H1 (cell line): ENCODE results near the gene ARMH1.

ENCODE experiments used
- BCL11A ChIP-seq, 2 experiments: IDR thresholded peaks; one replicate each; pipeline ENCODE4 v1.6.1; 2011; ENCODE audit warnings: low read depth in 2 of 2, low read length in 2 of 2, mild to moderate bottlenecking in 2 of 2
- CBX5 ChIP-seq: fragments of 300-800, 300-1000 bp; sonication (generic); IDR thresholded peaks from 2 replicates; pipeline ENCODE4 v1.7.1; 2016; ENCODE audit warnings: antibody characterized with exemption, low read length, low read depth
- CREB1 ChIP-seq: IDR thresholded peaks from 2 replicates; pipeline ENCODE4 v1.6.1; 2012; ENCODE audit warnings: inconsistent platforms
- CTCF ChIP-seq, 3 experiments: IDR thresholded peaks; 1 replicate in 2 of 3; 2 replicates in 1 of 3; pipeline versions ENCODE4 v1.5.1 to v1.6.1; 2011; ENCODE audit warnings: low read length in 3 of 3, mild to moderate bottlenecking in 3 of 3, inconsistent platforms in 2 of 3, low read depth in 1 of 3, moderate library complexity in 1 of 3; ENCODE audit not compliant: insufficient read depth in 1 of 3; ENCODE audit errors: control extremely low read depth in 1 of 3
- E2F6 ChIP-seq: IDR thresholded peaks from 2 replicates; pipeline ENCODE4 v1.6.1; 2012; ENCODE audit warnings: inconsistent platforms
- EP300 ChIP-seq, 2 experiments: IDR thresholded peaks; 1 replicate in 1 of 2; 2 replicates in 1 of 2; pipeline ENCODE4 v1.6.1; 2011 to 2012; ENCODE audit warnings: low read depth in 2 of 2, low read length in 2 of 2, mild to moderate bottlenecking in 2 of 2, borderline replicate concordance in 1 of 2, inconsistent platforms in 1 of 2, moderate library complexity in 1 of 2
- EZH2 ChIP-seq: fragments of 200-600 bp; sonication (generic); IDR thresholded peaks from 2 replicates; pipeline ENCODE4 v1.7.1; 2012; ENCODE audit warnings: low read depth, mild to moderate bottlenecking, moderate library complexity, low read length, inconsistent platforms; ENCODE audit not compliant: severe bottlenecking
- PHF8 ChIP-seq: fragments of 200-600 bp; sonication (generic); conservative IDR thresholded peaks from 2 replicates; pipeline ENCODE4 v1.7.1; 2012; ENCODE audit warnings: low read depth, mild to moderate bottlenecking, inconsistent platforms, low read length, moderate library complexity
- POLR2A ChIP-seq, 2 experiments: IDR thresholded peaks; 1 replicate in 1 of 2; 2 replicates in 1 of 2; pipeline ENCODE4 v1.6.1; 2011; ENCODE audit warnings: low read depth in 2 of 2, low read length in 2 of 2, mild to moderate bottlenecking in 2 of 2; ENCODE audit errors: control extremely low read depth in 1 of 2
- RNF2 ChIP-seq: fragments of 200-900, 300-1000 bp; sonication (generic); IDR thresholded peaks from 2 replicates; pipeline ENCODE4 v1.7.1; 2016; ENCODE audit warnings: borderline replicate concordance, low read depth, mild to moderate bottlenecking, antibody characterized with exemption, low read length; ENCODE audit not compliant: poor library complexity, severe bottlenecking; ENCODE audit errors: missing control alignments
- USF2 ChIP-seq: IDR thresholded peaks from 2 replicates; pipeline ENCODE4 v1.6.1; 2011; ENCODE audit warnings: low read length, improper control_type of control experiment
- YY1 ChIP-seq: IDR thresholded peaks from 2 replicates; pipeline ENCODE4 v1.6.1; 2011; ENCODE audit warnings: low read depth, mild to moderate bottlenecking, low read length

- TF ChIP-seq CTCF (IDR thresholded peaks at IDR 0.05; ENCODE audit: control extremely low read depth in 1 of 3, insufficient read depth in 1 of 3, low read depth in 1 of 3, low read length in 3 of 3) = no peak
- no peak for TF ChIP-seq USF2
- no peak for TF ChIP-seq POLR2A (IDR thresholded peaks at IDR 0.05; ENCODE audit: control extremely low read depth in 1 of 2, low read depth in 2 of 2, low read length in 2 of 2)
- TF ChIP-seq CREB1 = no peak
- no peak for TF ChIP-seq RNF2
- no peak for TF ChIP-seq EZH2
- no peak for TF ChIP-seq EP300 (IDR thresholded peaks at IDR 0.05; ENCODE audit: borderline replicate concordance in 1 of 2, low read depth in 2 of 2, low read length in 2 of 2)
- no peak for TF ChIP-seq BCL11A (IDR thresholded peaks at IDR 0.05; ENCODE audit: low read depth in 2 of 2, low read length in 2 of 2)
- no peak for TF ChIP-seq CBX5
- TF ChIP-seq E2F6 = no peak
- 0 out of 2 replicates have a peak, but pooled peaks have one; percentile 62 for TF ChIP-seq YY1
- TF ChIP-seq PHF8 = no peak
Measured at GRCh38 chr1:44650159-44650831, 24.2 kb upstream of the ARMH1 start.
